NCI-H2081 treated with DMSO at 0.1 percent for 48 hours (cell line): Measurements from ENCODE around the gene KBTBD3.

Source experiments
- DNase-seq: peaks from one replicate; lab custom pipeline; 2025; lab: John Stamatoyannopoulos, UW

Gene KBTBD3

GRCh38 chr11:106076919-106077608, at the start of gene KBTBD3:
Gene KBTBD3 (minus strand): TSS chr11:106077347. CDS start chr11:106059097, 18,250 bp downstream.
- DNase-seq, result peak; percentile 93

GRCh38 chr11:106121570-106122320, 44.6 kb upstream of the KBTBD3 start:
- no peak for DNase-seq

GRCh38 chr11:106105986-106106385, 28.8 kb upstream of the KBTBD3 start:
- DNase-seq, result no peak

GRCh38 chr11:106101819-106102218, 24.7 kb upstream of the KBTBD3 start:
- no peak for DNase-seq

GRCh38 chr11:106101370-106101769, 24.2 kb upstream of the KBTBD3 start:
- DNase-seq, result no peak

GRCh38 chr11:106098893-106099553, 21.9 kb upstream of the KBTBD3 start:
- DNase-seq, result no peak

- no peak for DNase-seq
Observed at GRCh38 chr11:106092446-106092845, 15.3 kb upstream of the KBTBD3 start.

GRCh38 chr11:106091480-106092123, 14.5 kb upstream of the KBTBD3 start:
- no peak for DNase-seq

GRCh38 chr11:106088896-106089295, 11.7 kb upstream of the KBTBD3 start:
- no peak for DNase-seq

GRCh38 chr11:106087815-106088435, 10.8 kb upstream of the KBTBD3 start:
- no peak for DNase-seq

- no peak for DNase-seq
Observed at GRCh38 chr11:106086850-106087249, 9.7 kb upstream of the KBTBD3 start.

GRCh38 chr11:106086135-106086534, 9.0 kb upstream of the KBTBD3 start:
- no peak for DNase-seq

- no peak for DNase-seq
Observed at GRCh38 chr11:106082096-106082495, 4.9 kb upstream of the KBTBD3 start.

- DNase-seq, result no peak
Observed at GRCh38 chr11:106077609-106078455, 685 bp upstream of the KBTBD3 start, which contains the start of gene AASDHPPT. Gene AASDHPPT (plus strand): TSS chr11:106077662. CDS start chr11:106077711, 49 bp downstream.

- no peak for DNase-seq
Observed at GRCh38 chr11:106076171-106076918, 802 bp downstream of the KBTBD3 start.

- no peak for DNase-seq
Observed at GRCh38 chr11:106072804-106073203, 4.3 kb downstream of the KBTBD3 start.

GRCh38 chr11:106070606-106071005, 6.5 kb downstream of the KBTBD3 start:
- no peak for DNase-seq

- DNase-seq, result no peak
Observed at GRCh38 chr11:106063009-106063408, 14.1 kb downstream of the KBTBD3 start.

GRCh38 chr11:106061954-106062949, 14.9 kb downstream of the KBTBD3 start:
- no peak for DNase-seq
